ENCODE results near the gene POU3F3.

The POU3F3 gene

GRCh38 chr2:104853534-104854497 lies at the start of gene POU3F3:
POU3F3 (plus strand) TSS chr2:104854115; CDS start chr2:104855511, 1,396 bp downstream.
- DNase-seq: no peak

DNA sequence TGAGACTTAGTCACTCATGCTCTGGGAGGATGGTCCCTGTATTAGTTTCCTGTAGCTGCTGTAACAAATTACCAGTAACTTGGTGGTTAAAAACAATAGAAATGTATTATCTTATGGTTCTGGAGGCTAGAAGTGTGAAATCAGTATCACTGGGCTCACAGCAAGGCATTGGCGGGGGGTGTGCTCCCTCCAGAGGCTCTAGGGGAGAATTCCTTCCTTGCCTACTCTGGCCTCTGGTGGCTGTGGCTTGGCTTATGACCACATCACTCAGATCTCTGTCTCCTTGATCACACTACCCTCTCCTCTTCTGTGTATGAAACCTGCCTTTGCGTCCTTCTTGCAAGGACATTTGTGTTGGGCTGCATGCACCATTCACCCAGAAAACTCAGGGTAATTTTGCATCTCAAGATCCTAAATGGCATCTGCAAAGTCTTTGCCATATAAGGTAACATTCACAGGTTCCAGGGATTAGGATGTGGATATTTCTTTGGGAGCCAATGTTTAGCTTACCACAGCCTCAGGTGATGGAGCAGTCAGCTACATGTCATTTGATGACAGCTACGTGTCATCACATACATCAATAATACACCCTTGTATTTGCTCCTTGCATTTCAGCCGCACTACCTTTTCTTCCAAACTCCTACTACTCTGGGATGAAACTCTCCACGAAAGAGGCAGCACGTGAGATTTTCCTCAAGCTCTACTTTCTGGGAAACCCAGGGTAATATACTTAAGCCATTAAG lies 49.6 kb upstream of the POU3F3 start:
- no peak for DNase-seq

- no peak for DNase-seq
Measured at GRCh38 chr2:104812286-104812685, 41.6 kb upstream of the POU3F3 start.

- DNase-seq: no peak
Measured at GRCh38 chr2:104816143-104816542, 37.8 kb upstream of the POU3F3 start.

GRCh38 chr2:104818264-104818663 lies 35.7 kb upstream of the POU3F3 start:
- no peak for DNase-seq

DNA sequence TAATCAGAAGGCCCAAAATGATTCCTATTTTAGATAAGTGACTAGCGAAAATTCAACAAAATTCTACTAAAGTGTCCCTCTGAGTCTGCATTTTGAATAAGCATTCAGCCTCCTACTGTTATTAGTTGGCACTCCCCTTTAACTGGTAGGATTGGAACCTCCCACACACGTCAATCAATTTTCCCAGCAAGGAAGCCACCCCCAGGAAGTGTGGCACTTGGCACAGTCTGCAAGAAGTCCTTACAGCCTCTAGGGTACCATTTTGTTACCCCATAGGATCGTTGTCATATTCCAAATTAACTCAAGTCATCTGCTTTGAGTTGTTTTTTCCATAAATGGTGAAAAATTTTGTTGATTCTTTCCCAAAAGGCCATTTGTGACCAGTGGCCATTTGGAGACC lies 33.8 kb upstream of the POU3F3 start:
- DNase-seq: no peak

GRCh38 chr2:104825124-104825865 lies 28.6 kb upstream of the POU3F3 start:
- no peak for DNase-seq

DNA sequence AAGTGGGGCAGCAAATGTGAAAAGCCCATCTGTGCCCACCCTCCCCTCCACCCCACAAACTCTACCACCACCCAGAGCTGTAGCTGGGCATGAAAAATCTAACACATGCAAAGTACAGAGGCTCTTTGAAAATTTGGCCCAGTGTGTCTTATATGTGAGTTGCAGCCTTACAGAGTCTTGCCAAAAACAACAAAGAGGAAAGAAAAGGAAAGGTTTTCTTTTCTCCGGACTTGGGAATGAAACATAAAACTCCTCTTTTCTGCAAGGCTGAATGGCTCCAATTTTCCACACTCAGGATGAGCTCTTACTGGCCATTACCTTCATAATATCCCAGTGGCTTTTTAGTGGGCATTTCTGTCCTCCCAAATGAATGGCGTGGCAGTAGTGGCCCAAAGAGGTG lies 27.9 kb upstream of the POU3F3 start:
- DNase-seq: no peak

GRCh38 chr2:104831742-104832141 lies 22.2 kb upstream of the POU3F3 start:
- no peak for DNase-seq

GRCh38 chr2:104834431-104835153 lies 19.3 kb upstream of the POU3F3 start:
- no peak for DNase-seq

GRCh38 chr2:104836265-104836664 lies 17.6 kb upstream of the POU3F3 start:
- no peak for DNase-seq

- no peak for DNase-seq
Measured at GRCh38 chr2:104836841-104837240, 17.1 kb upstream of the POU3F3 start.

DNA sequence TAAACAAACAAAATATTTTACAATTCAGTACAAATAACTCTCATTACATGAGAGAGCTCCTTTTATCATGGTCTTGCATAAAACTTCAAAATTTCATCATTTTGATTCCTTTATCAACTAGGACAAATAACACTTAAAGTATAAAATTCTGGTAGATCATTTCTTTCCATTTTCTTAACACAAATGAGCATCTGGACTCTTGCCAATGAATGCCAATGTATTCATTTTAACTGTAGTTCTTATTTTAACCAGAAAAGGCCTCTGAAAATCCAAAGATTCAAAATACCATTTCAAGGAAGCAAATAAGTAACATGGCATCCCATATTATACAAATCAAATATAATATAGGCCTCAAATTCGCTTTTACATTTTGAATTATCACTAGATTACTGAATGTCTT lies 13.8 kb upstream of the POU3F3 start:
- no peak for DNase-seq

DNA sequence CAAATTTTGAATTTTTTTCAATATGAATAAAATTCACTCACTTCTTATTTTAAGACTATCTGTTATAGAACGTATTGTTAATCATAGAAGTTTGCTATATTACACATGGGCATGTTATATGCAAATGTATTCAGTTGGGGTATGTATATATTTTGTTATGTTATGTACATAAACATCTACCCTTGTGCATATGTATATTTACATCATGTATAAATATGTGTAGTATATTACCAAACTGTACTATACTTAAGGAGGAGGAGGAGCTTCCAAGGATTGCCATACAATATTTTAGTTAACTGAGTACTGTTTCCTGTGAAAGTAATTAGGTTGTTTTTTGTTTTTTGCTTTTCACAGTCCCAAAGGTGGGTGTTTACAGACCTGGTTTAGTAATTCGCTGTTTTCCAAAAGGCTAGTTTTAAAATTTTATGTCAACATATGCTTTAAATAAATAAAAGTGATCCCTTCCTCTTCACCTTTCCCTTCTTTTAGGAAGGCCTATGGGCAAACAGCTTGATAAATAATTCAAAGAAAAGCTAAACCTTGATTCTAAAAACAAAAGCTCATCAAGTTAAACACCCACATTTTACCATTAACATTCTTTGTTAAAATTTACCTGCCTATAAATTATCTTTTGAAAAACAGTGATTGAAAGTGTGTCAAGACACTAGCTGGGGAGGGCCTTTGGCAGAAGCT lies 12.9 kb upstream of the POU3F3 start:
- DNase-seq: no peak

DNA sequence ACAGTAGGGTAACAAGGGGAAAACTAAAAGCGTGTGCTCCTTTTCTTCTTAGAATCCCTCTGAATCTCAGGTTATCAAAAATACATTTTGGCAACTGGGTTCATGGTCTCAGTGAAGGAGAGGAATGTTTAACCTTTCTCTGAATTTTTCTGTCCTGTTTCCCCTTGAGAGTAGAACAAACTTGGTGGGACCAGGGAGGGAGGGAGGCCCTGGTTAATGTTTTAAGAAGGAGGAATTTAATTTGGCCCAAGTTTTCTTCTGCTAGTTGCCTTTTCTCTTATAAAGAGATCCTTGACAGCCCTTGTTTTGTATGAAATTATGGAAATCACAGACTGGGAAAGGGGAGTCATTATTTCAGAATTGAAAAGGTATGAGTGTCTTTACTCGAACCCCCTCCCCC lies 12.2 kb upstream of the POU3F3 start:
- no peak for DNase-seq

DNA sequence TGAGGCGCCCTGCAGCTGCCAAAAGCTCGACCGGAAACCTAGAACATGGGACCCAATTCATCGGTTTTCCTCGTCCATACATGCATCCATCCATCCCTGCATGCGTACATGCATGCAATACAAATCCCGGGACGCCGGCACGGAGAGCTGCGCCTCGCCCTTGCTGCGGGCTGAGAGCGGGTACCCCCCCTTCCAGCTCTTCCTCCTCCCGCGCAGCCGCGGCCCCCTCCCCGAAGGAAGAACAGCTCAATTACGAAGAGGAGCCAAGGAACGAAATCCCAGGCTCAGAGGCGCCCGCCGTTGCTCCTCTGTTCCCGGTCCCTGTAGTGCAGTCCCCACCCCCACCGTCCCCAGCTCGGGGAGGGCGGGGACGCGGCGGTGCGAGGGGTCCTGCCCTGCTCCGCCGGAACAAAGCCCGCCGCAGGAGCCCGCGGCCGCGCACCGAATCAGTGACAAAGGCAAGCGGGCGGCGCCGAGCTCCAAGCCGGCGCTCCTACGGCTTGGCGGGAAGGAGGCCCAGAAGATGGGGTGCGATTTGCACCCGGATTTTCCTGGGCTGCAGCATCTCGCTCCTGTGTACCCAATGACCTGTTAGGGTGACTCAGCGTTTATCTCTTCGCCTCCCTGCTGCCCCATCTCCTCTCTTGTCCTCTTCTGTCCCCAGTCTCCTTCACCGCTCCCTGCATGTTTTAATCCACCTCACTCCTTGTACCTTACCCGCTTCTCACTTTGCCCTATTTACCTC lies 8.9 kb upstream of the POU3F3 start:
- DNase-seq: no peak

- DNase-seq: no peak
Measured at GRCh38 chr2:104845552-104845931, 8.4 kb upstream of the POU3F3 start.

- DNase-seq: no peak
Measured at GRCh38 chr2:104845946-104846785, 7.7 kb upstream of the POU3F3 start.

GRCh38 chr2:104846786-104847585 lies 6.9 kb upstream of the POU3F3 start:
- no peak for DNase-seq
